Stimulated activated CD4-positive, alpha-beta T cell treated with anti-CD3 and anti-CD28 coated beads, Interleukin-15, amount 100 ng/mL, for 48 hours (primary cell): ENCODE results near the gene USP43.
"Not testable (repeated sequence)": the region's sequence is repeated elsewhere in the genome, so short reads cannot be mapped to it uniquely, and the experiment has no call there.

Source experiments
- DNase-seq, 2 donors: peaks; one replicate each; pipeline ENCODE4 v3.0.0-alpha.2; 2020; ENCODE audit warnings: low read depth in 2 of 2

USP43 gene

GRCh38 chr17:9644910-9645751, at the start of gene USP43:
Gene USP43 (plus strand): TSS chr17:9645517. CDS start chr17:9645633, 116 bp downstream.
- DNase-seq: peak in 1 of 2 donors; percentile 10

- DNase-seq: not testable (repeated sequence)
Observed at GRCh38 chr17:9597638-9598037, 47.7 kb upstream of the USP43 start.

- no peak for DNase-seq
Observed at GRCh38 chr17:9598661-9599060, 46.7 kb upstream of the USP43 start.

GRCh38 chr17:9604583-9604982, 40.7 kb upstream of the USP43 start:
- DNase-seq: not testable (repeated sequence)

- no peak for DNase-seq
Observed at GRCh38 chr17:9606453-9606852, 38.9 kb upstream of the USP43 start.

GRCh38 chr17:9607058-9607457, 38.3 kb upstream of the USP43 start:
- not testable (repeated sequence) for DNase-seq

- DNase-seq: no peak
Observed at GRCh38 chr17:9611557-9611956, 33.8 kb upstream of the USP43 start.

GRCh38 chr17:9612006-9612405, 33.3 kb upstream of the USP43 start:
- no peak for DNase-seq

GRCh38 chr17:9615486-9615885, 29.8 kb upstream of the USP43 start:
- no peak for DNase-seq

- no peak for DNase-seq
Observed at GRCh38 chr17:9622961-9623360, 22.4 kb upstream of the USP43 start.

GRCh38 chr17:9628509-9628908, 16.8 kb upstream of the USP43 start:
- no peak for DNase-seq

GRCh38 chr17:9632741-9633140, 12.6 kb upstream of the USP43 start:
- DNase-seq: no peak

GRCh38 chr17:9635340-9635739, 10.0 kb upstream of the USP43 start:
- no peak for DNase-seq

- DNase-seq: no peak
Observed at GRCh38 chr17:9636501-9636900, 8.8 kb upstream of the USP43 start.

GRCh38 chr17:9640388-9640787, 4.9 kb upstream of the USP43 start:
- DNase-seq: not testable (repeated sequence)

- DNase-seq: no peak
Observed at GRCh38 chr17:9643611-9644010, 1.7 kb upstream of the USP43 start.

GRCh38 chr17:9645851-9646545, 681 bp downstream of the USP43 start:
- no peak for DNase-seq

- DNase-seq: no peak
Observed at GRCh38 chr17:9646546-9646885, 1.2 kb downstream of the USP43 start.

GRCh38 chr17:9647014-9647413, 1.7 kb downstream of the USP43 start:
- no peak for DNase-seq

GRCh38 chr17:9648521-9649110, 3.3 kb downstream of the USP43 start:
- DNase-seq: no peak

- no peak for DNase-seq
Observed at GRCh38 chr17:9658593-9659211, 13.4 kb downstream of the USP43 start.

GRCh38 chr17:9661027-9661426, 15.7 kb downstream of the USP43 start:
- DNase-seq: no peak
